Neural cell (in vitro differentiated cells): Measurements from ENCODE around the gene RSRP1.
"Not testable (repeated sequence)": the region's sequence is repeated elsewhere in the genome, so short reads cannot be mapped to it uniquely, and the experiment has no call there.

Source experiments
- CTCF ChIP-seq: fragments of 450-650 bp; IDR thresholded peaks from 2 replicates; pipeline ENCODE4 v1.5.1; 2014; ENCODE audit warnings: antibody characterized with exemption, mild to moderate bottlenecking, moderate library complexity; ENCODE audit not compliant: poor library complexity, severe bottlenecking
- EP300 ChIP-seq: fragments of 450-650 bp; conservative IDR thresholded peaks from 2 replicates; pipeline ENCODE4 v1.6.1; 2014; ENCODE audit warnings: antibody characterized with exemption, mild to moderate bottlenecking, moderate library complexity; ENCODE audit not compliant: poor library complexity, severe bottlenecking
- EZH2 ChIP-seq: fragments of 200-600, 300-800 bp; shearing (Covaris generic), sonication (generic); IDR thresholded peaks from 2 replicates; pipeline ENCODE4 v1.6.1; 2014; ENCODE audit warnings: antibody characterized with exemption, low read length, borderline replicate concordance, mild to moderate bottlenecking; ENCODE audit not compliant: insufficient read depth, poor library complexity, severe bottlenecking
- MXI1 ChIP-seq: fragments of 450-650 bp; conservative IDR thresholded peaks from 2 replicates; pipeline ENCODE4 v1.6.1; 2014; ENCODE audit warnings: antibody characterized with exemption, mild to moderate bottlenecking; ENCODE audit not compliant: poor library complexity, severe bottlenecking
- POLR2AphosphoS5 ChIP-seq: IDR thresholded peaks from 2 replicates; pipeline ENCODE4 v1.6.1; 2012
- RAD21 ChIP-seq: fragments of 450-650 bp; conservative IDR thresholded peaks from 2 replicates; pipeline ENCODE4 v1.6.1; 2014; ENCODE audit warnings: antibody characterized with exemption, mild to moderate bottlenecking, moderate library complexity
- REST ChIP-seq: IDR thresholded peaks from 2 replicates; pipeline ENCODE4 v1.6.1; 2012; ENCODE audit warnings: borderline replicate concordance
- TAF1 ChIP-seq: IDR thresholded peaks from 2 replicates; pipeline ENCODE4 v1.6.1; 2012; ENCODE audit warnings: low read depth

- not testable (repeated sequence) for TF ChIP-seq CTCF, REST, EP300, EZH2, POLR2AphosphoS5, MXI1, TAF1, RAD21
These were observed 41.4 kb upstream of the RSRP1 start for GRCh38 chr1:25288573-25289101.
